Right atrium auricular region (tissue), 2 donors: ENCODE data around the gene SLC39A5. TPM values are rescaled to one million over a fixed set of nuclear protein-coding genes. Genes with fewer than 3 reads are reported as not detected.
A peak's percentile ranks its signal among the peaks of the same experiment; 100 is the strongest.
"Not testable (repeated sequence)": the region's sequence is repeated elsewhere in the genome, so short reads cannot be mapped to it uniquely, and the experiment has no call there.

Experiments
- DNase-seq: peaks from one replicate; pipeline ENCODE4 v3.0.0-alpha.2; 2019; ENCODE audit warnings: low spot score
- H3K27ac ChIP-seq, 2 donors: fragments of 200-600 bp; sonication (generic); 1 replicate in 1 of 2; 2 replicates in 1 of 2; pipeline ENCODE4 v1.5.1; 2016 to 2019
- H3K27me3 ChIP-seq, 2 donors: fragments of 200-600 bp; sonication (generic); one replicate each; pipeline versions ENCODE4 v1.5.1 to v1.6.0; 2017 to 2019
- H3K36me3 ChIP-seq: fragments of 200-600 bp; sonication (generic); one replicate; pipeline ENCODE4 v1.5.1; 2016
- H3K4me1 ChIP-seq, 2 donors: fragments of 200-600 bp; sonication (generic); one replicate each; pipeline versions ENCODE4 v1.5.1 to v1.6.0; 2017 to 2019
- H3K4me3 ChIP-seq, 2 donors: fragments of 200-600 bp; sonication (generic); 1 replicate in 1 of 2; 2 replicates in 1 of 2; pipeline ENCODE4 v1.5.1; 2017 to 2019; ENCODE audit warnings: mild to moderate bottlenecking in 1 of 2, moderate library complexity in 1 of 2
- H3K9me3 ChIP-seq, 2 donors: fragments of 200-600 bp; sonication (generic); one replicate each; pipeline ENCODE4 v1.5.1; 2019
- CTCF ChIP-seq, 2 donors: fragments of 200-600 bp; sonication (generic); IDR thresholded peaks; one replicate each; pipeline ENCODE4 v1.5.1; 2019; ENCODE audit warnings: antibody characterized with exemption in 2 of 2
- total RNA-seq, 2 donors: library from RNA; depleted of rRNA; stranded (reverse); fragments of >200 nt; gene quantifications; one replicate each; pipeline ENCODE4 v1.1.0, GENCODE V29; 2016

The SLC39A5 gene
- total RNA-seq, 2 donors from 2014 or later = not detected

- peak within 1 kb of the TSS; percentile 95 to 98 for H3K4me3 ChIP-seq
- no peaks in the 10 kb centered on the region for H3K27me3 ChIP-seq
- TF ChIP-seq CTCF (IDR thresholded peaks at IDR 0.05) = peak; percentile 83 to 96
- H3K4me1 ChIP-seq = peaks cover 0 to 22% of the 10 kb centered on the region in 2 donors
- peaks cover 36% of the 10 kb centered on the region for H3K36me3 ChIP-seq
- no peaks in the 10 kb centered on the region for H3K9me3 ChIP-seq
- DNase-seq = peak; percentile 73
- H3K27ac ChIP-seq = peak within 1 kb of the TSS; percentile 85 to 93
Observed at GRCh38 chr12:56258068-56258819, 28.4 kb downstream of the SLC39A5 start, which contains the start of gene ANKRD52. Gene ANKRD52 (minus strand): TSS chr12:56258384. CDS start chr12:56258269, 115 bp downstream.

- Histone ChIP-seq H3K9me3 (no peaks in the 10 kb centered on the region), H3K27me3 (no peaks in the 10 kb centered on the region), H3K4me3 (peak overlapping the region; percentile 95 to 98), H3K27ac (peak overlapping the region; percentile 85 to 93), H3K36me3 (peaks cover 30% of the 10 kb centered on the region), H3K4me1 (peaks cover 0 to 22% of the 10 kb centered on the region in 2 donors)
- no peak for TF ChIP-seq CTCF (IDR thresholded peaks at IDR 0.05)
- DNase-seq = no peak
Observed at GRCh38 chr12:56258820-56259183, 29.0 kb downstream of the SLC39A5 start.

GRCh38 chr12:56260380-56260779, 30.5 kb downstream of the SLC39A5 start:
- TF ChIP-seq CTCF (IDR thresholded peaks at IDR 0.05) = no peak
- Histone ChIP-seq H3K27ac (no peak overlapping the region), H3K9me3 (no peaks in the 10 kb centered on the region), H3K36me3 (peaks cover 14% of the 10 kb centered on the region), H3K4me1 (peaks cover 0 to 22% of the 10 kb centered on the region in 2 donors), H3K4me3 (no peak overlapping the region), H3K27me3 (no peaks in the 10 kb centered on the region)
- no peak for DNase-seq

GRCh38 chr12:56260921-56261320, 31.1 kb downstream of the SLC39A5 start:
- Histone ChIP-seq H3K9me3 (no peaks in the 10 kb centered on the region), H3K27ac (no peak overlapping the region), H3K4me1 (peaks cover 0 to 26% of the 10 kb centered on the region in 2 donors), H3K27me3 (no peaks in the 10 kb centered on the region), H3K4me3 (no peak overlapping the region), H3K36me3 (peaks cover 9% of the 10 kb centered on the region)
- no peak for DNase-seq
- no peak for TF ChIP-seq CTCF (IDR thresholded peaks at IDR 0.05)

GRCh38 chr12:56261503-56262232, 31.8 kb downstream of the SLC39A5 start:
- H3K36me3 ChIP-seq = peaks cover 2% of the 10 kb centered on the region
- no peak overlapping the region for H3K4me3 ChIP-seq
- H3K27ac ChIP-seq = no peak overlapping the region
- no peaks in the 10 kb centered on the region for H3K27me3 ChIP-seq
- no peak for TF ChIP-seq CTCF (IDR thresholded peaks at IDR 0.05)
- no peaks in the 10 kb centered on the region for H3K9me3 ChIP-seq
- peaks cover 0 to 25% of the 10 kb centered on the region in 2 donors for H3K4me1 ChIP-seq
- no peak for DNase-seq

- not testable (repeated sequence) for H3K4me3 ChIP-seq, DNase-seq, H3K27ac ChIP-seq, H3K36me3 ChIP-seq, H3K27me3 ChIP-seq, H3K9me3 ChIP-seq
- peaks cover 0 to 22% of the 10 kb centered on the region in 2 donors for H3K4me1 ChIP-seq
Observed at GRCh38 chr12:56262955-56263354, 33.1 kb downstream of the SLC39A5 start.

- Histone ChIP-seq H3K27ac (peak overlapping the region; percentile 94 to 95), H3K4me1 (peaks cover 0 to 31% of the 10 kb centered on the region in 2 donors), H3K4me3 (peak overlapping the region; percentile 57 to 67)
- not testable (repeated sequence) for H3K27me3 ChIP-seq, DNase-seq, H3K9me3 ChIP-seq, H3K36me3 ChIP-seq
Observed at GRCh38 chr12:56266068-56266692, 36.3 kb downstream of the SLC39A5 start.
